CD14-positive monocyte (primary cell): Measurements from ENCODE around the gene MCF2L2. TPM values are rescaled to one million over a fixed set of nuclear protein-coding genes. Genes with fewer than 3 reads are reported as not detected.

Source experiments
- DNase-seq, 3 donors: peaks; one replicate each; pipeline ENCODE4 v3.0.0-alpha.2; 2011 to 2022
- H2AFZ ChIP-seq: 2 replicates; pipeline ENCODE4 v1.6.0; 2012; ENCODE audit warnings: mild to moderate bottlenecking, low read depth, low read length, inconsistent platforms; ENCODE audit not compliant: insufficient read depth, poor library complexity, severe bottlenecking
- H3K27ac ChIP-seq, 2 donors: 1 replicate in 1 of 2; 2 replicates in 1 of 2; pipeline ENCODE4 v1.5.1; 2012 to 2013; ENCODE audit warnings: low read length in 2 of 2, control low read depth in 1 of 2, inconsistent platforms in 1 of 2, low read depth in 1 of 2, mild to moderate bottlenecking in 1 of 2
- H3K27me3 ChIP-seq, 2 donors: one replicate each; pipeline versions ENCODE4 v1.6.0 to v1.6.1; 2011 to 2013; ENCODE audit warnings: low read length in 2 of 2; ENCODE audit not compliant: control insufficient read depth in 2 of 2, insufficient read depth in 2 of 2
- H3K36me3 ChIP-seq, 2 donors: replicated peaks in 1 of 2; 1 replicate in 1 of 2; 2 replicates in 1 of 2; pipeline versions ENCODE4 v1.5.1 to v1.6.1; 2012 to 2013; ENCODE audit warnings: low read length in 2 of 2, control low read depth in 1 of 2, inconsistent platforms in 1 of 2, mild to moderate bottlenecking in 1 of 2; ENCODE audit not compliant: insufficient read depth in 2 of 2, control insufficient read depth in 1 of 2
- H3K4me1 ChIP-seq, 2 donors: 1 replicate in 1 of 2; 2 replicates in 1 of 2; pipeline versions ENCODE4 v1.5.1 to v1.6.1; 2012 to 2013; ENCODE audit warnings: low read length in 2 of 2, control low read depth in 1 of 2, inconsistent platforms in 1 of 2, mild to moderate bottlenecking in 1 of 2, moderate library complexity in 1 of 2; ENCODE audit not compliant: insufficient read depth in 2 of 2, control insufficient read depth in 1 of 2
- H3K4me2 ChIP-seq: replicated peaks from 2 replicates; pipeline ENCODE3; 2012; ENCODE audit warnings: low read length, moderate library complexity, mild to moderate bottlenecking; ENCODE audit not compliant: poor library complexity, severe bottlenecking; ENCODE audit errors: extremely low read depth
- H3K4me3 ChIP-seq, 3 experiments: fragments of 200-600 bp in 1 of 3; sonication (generic) in 1 of 3; replicated peaks in 1 of 3; 1 replicate in 2 of 3; 2 replicates in 1 of 3; pipeline ENCODE4 v1.5.1; 2011 to 2013; ENCODE audit warnings: low read length in 3 of 3, mild to moderate bottlenecking in 3 of 3, control low read depth in 2 of 3, low read depth in 2 of 3, inconsistent platforms in 1 of 3, moderate library complexity in 1 of 3
- H3K79me2 ChIP-seq: 2 replicates; pipeline ENCODE4 v1.6.0; 2012; ENCODE audit warnings: mild to moderate bottlenecking, control low read depth, inconsistent platforms, low read length, moderate library complexity; ENCODE audit not compliant: insufficient read depth
- H3K9ac ChIP-seq: 2 replicates; pipeline ENCODE4 v1.6.0; 2017; ENCODE audit warnings: low read length, mild to moderate bottlenecking; ENCODE audit not compliant: insufficient read depth, poor library complexity, severe bottlenecking
- H3K9me3 ChIP-seq, 2 donors: replicated peaks in 1 of 2; 1 replicate in 1 of 2; 2 replicates in 1 of 2; pipeline versions ENCODE4 v1.5.1 to v1.6.1; 2012 to 2013; ENCODE audit warnings: low read length in 2 of 2, control low read depth in 1 of 2; ENCODE audit not compliant: control insufficient read depth in 1 of 2, insufficient read depth in 1 of 2
- H4K20me1 ChIP-seq: 2 replicates; pipeline ENCODE4 v1.6.0; 2012; ENCODE audit warnings: mild to moderate bottlenecking, low read length, control low read depth, moderate library complexity; ENCODE audit not compliant: insufficient read depth
- H3K27ac Mint-ChIP-seq, 7 donors: one replicate each; pipeline ENCODE4 v1.8.0; 2020; ENCODE audit warnings: mild to moderate bottlenecking in 7 of 7, mixed read lengths in 7 of 7, moderate library complexity in 6 of 7, inconsistent platforms in 2 of 7
- H3K27me3 Mint-ChIP-seq, 3 donors: one replicate each; pipeline ENCODE4 v1.8.0; 2021 to 2022; ENCODE audit warnings: low read depth in 3 of 3, mild to moderate bottlenecking in 3 of 3, mixed read lengths in 3 of 3, moderate library complexity in 3 of 3, inconsistent platforms in 1 of 3
- H3K36me3 Mint-ChIP-seq, 2 donors: one replicate each; pipeline ENCODE4 v1.8.0; 2020; ENCODE audit warnings: mixed read lengths in 2 of 2, inconsistent platforms in 1 of 2, mild to moderate bottlenecking in 1 of 2
- H3K4me1 Mint-ChIP-seq: one replicate; pipeline ENCODE4 v1.8.0; 2020; ENCODE audit warnings: mild to moderate bottlenecking, mixed read lengths
- H3K4me3 Mint-ChIP-seq, 2 donors: one replicate each; pipeline ENCODE4 v1.8.0; 2020; ENCODE audit warnings: mild to moderate bottlenecking in 2 of 2, mixed read lengths in 2 of 2, moderate library complexity in 1 of 2
- H3K9me3 Mint-ChIP-seq, 7 donors: one replicate each; pipeline ENCODE4 v1.8.0; 2020 to 2022; ENCODE audit warnings: mixed read lengths in 7 of 7, mild to moderate bottlenecking in 6 of 7, moderate library complexity in 6 of 7, inconsistent platforms in 2 of 7
- WGBS: methylation state at CpG from one replicate; pipeline ENCODE4 v1.1.5; 2013; ENCODE audit warnings: missing lambda C conversion rate; ENCODE audit not compliant: insufficient coverage; 5-methylcytosine and 5-hydroxymethylcytosine counted together
- intact Hi-C, 2 donors: fragments of 100-400 bp; cut with micrococcal nuclease; formaldehyde crosslinking; loops; one replicate each; pipeline versions ENCODE4 v1.15.0 to v1.15.1; 2023
- polyA plus RNA-seq, 3 donors: library from polyadenylated mRNA; depleted of rRNA in 1 of 3; unstranded in 2 of 3; stranded (reverse) in 1 of 3; fragments of 300-500 nt in 2 of 3; fragments of >200 nt in 1 of 3; fragmentation: Illumina TruSeq in 2 of 3; gene quantifications; 1 replicate in 2 of 3; 2 replicates in 1 of 3; pipeline ENCODE4 v1.2.3, GENCODE V29; 2012 to 2021
- TF ChIP-seq, protein P1 (sequence below): fragments of 200-600 bp; IDR thresholded peaks from one replicate; pipeline ENCODE4 v1.8.0; 2022; ENCODE audit warnings: antibody characterized with exemption, mild to moderate bottlenecking

MCF2L2 gene
- polyA plus RNA-seq, 3 donors: 0.01 to 0.13 TPM; not detected in 1

- no peak overlapping the region for H3K9ac ChIP-seq
- no peak overlapping the region for H3K27ac ChIP-seq
- no CpG with 5 or more reads among the region's 2 CpGs for WGBS
- H3K79me2 ChIP-seq: no peaks in the 10 kb centered on the region
- H3K4me2 ChIP-seq: no peak overlapping the region
- no peaks in the 10 kb centered on the region for H3K27me3 ChIP-seq
- H2AFZ ChIP-seq: peak overlapping the region; percentile 11
- no peak overlapping the region for H3K4me3 ChIP-seq
- Mint-ChIP-seq H3K4me3 (peak overlapping the region in 1 of 2 donors; percentile 57), H3K36me3 (no peaks in the 10 kb centered on the region), H3K27ac (peak overlapping the region in 5 of 7 donors; percentile 10 to 82 (median 45)), H3K4me1 (peaks cover 24% of the 10 kb centered on the region), H3K27me3 (peaks cover 0 to 7% (median 3%) of the 10 kb centered on the region in 3 donors), H3K9me3 (no peaks in the 10 kb centered on the region)
- H3K9me3 ChIP-seq: no peaks in the 10 kb centered on the region
- TF ChIP-seq, protein P1, sequence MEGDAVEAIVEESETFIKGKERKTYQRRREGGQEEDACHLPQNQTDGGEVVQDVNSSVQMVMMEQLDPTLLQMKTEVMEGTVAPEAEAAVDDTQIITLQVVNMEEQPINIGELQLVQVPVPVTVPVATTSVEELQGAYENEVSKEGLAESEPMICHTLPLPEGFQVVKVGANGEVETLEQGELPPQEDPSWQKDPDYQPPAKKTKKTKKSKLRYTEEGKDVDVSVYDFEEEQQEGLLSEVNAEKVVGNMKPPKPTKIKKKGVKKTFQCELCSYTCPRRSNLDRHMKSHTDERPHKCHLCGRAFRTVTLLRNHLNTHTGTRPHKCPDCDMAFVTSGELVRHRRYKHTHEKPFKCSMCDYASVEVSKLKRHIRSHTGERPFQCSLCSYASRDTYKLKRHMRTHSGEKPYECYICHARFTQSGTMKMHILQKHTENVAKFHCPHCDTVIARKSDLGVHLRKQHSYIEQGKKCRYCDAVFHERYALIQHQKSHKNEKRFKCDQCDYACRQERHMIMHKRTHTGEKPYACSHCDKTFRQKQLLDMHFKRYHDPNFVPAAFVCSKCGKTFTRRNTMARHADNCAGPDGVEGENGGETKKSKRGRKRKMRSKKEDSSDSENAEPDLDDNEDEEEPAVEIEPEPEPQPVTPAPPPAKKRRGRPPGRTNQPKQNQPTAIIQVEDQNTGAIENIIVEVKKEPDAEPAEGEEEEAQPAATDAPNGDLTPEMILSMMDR: no peak
- intact Hi-C loops: loop anchor here in 1 of 2 donors (2.0 kb wide), 1 partner anchor 16 kb away; no protein-coding TSS in a partner anchor
- H3K4me1 ChIP-seq: peaks cover 15 to 16% of the 10 kb centered on the region in 2 donors
- no peaks in the 10 kb centered on the region for H3K36me3 ChIP-seq
- H4K20me1 ChIP-seq: no peaks in the 10 kb centered on the region
- DNase-seq: peak; percentile 50 to 63 (median 53)
Measured at GRCh38 chr3:183218826-183219225, 209.6 kb downstream of the MCF2L2 start.

DNA sequence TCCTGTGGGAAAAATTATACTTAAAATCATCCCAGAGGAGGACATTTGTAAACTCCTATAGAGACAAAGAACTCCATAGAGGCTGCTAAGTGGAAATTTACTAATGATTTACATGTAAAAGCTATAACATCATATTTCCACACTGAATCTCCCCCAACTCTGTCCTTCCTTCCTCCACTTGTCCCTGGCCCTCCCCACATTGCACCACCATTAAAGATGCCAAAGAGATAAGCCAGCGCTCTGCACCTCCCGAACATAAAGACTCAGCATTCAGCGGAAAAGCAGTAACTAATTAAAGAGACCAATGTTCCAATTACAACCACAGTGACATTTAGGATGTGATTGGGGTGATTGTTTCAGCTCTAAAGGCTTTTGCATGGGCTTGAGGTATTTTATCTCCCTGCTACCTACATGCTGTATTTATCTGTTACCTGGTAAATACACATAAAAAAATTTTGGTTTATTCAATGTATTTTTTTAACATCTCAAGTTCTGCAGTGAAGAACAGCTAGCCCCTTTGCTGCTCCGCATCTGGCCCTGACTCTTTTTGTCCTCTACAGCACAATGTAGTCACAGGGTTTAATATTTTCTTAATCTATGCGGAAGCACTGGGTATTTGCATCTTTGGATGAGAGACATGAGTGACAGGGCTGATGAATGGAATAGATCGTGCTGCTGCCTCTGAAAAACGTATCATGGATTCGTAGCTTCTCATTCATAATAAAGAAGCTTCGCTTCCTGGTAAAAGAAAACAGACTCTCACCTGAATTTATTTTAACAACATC lies 210.7 kb downstream of the MCF2L2 start:
- intact Hi-C loops: loop anchor here in 1 of 2 donors (2.0 kb wide), 1 partner anchor 17 kb away; no protein-coding TSS in a partner anchor
- peaks cover 30% of the 10 kb centered on the region for H3K4me1 Mint-ChIP-seq
- no peak overlapping the region for H3K4me3 Mint-ChIP-seq
- no peaks in the 10 kb centered on the region for H3K36me3 Mint-ChIP-seq
- H3K27ac ChIP-seq: no peak overlapping the region
- WGBS: 100% methylated on average over 1 of the region's 9 CpGs
- no peak overlapping the region for H2AFZ ChIP-seq
- peak overlapping the region in 3 of 7 donors; percentile 5 to 30 (median 15) for H3K27ac Mint-ChIP-seq
- peaks cover 0 to 7% (median 3%) of the 10 kb centered on the region in 3 donors for H3K27me3 Mint-ChIP-seq
- H3K4me2 ChIP-seq: no peak overlapping the region
- TF ChIP-seq, protein P1: no peak
- H4K20me1 ChIP-seq: no peaks in the 10 kb centered on the region
- no peak overlapping the region for H3K9ac ChIP-seq
- H3K4me1 ChIP-seq: peaks cover 15 to 25% of the 10 kb centered on the region in 2 donors
- no peak for DNase-seq
- H3K9me3 Mint-ChIP-seq: no peaks in the 10 kb centered on the region
- no peaks in the 10 kb centered on the region for H3K36me3 ChIP-seq
- no peak overlapping the region for H3K4me3 ChIP-seq
- H3K79me2 ChIP-seq: no peaks in the 10 kb centered on the region
- no peaks in the 10 kb centered on the region for H3K27me3 ChIP-seq
- no peaks in the 10 kb centered on the region for H3K9me3 ChIP-seq
